ENCODE data around the gene GNG12. TPM values are rescaled to one million over a fixed set of nuclear protein-coding genes. Genes with fewer than 3 reads are reported as not detected.

GNG12 gene
- 69.9 and 102 TPM in 2 replicates for total RNA-seq (2021)
- Bru-seq, nascent RNA, result percentile 91 among the genes with signal in this experiment
- percentile 86 among the genes with signal in this experiment for BruChase-seq, experiment 1, labeled RNA remaining after a 2-hour chase
- BruChase-seq, experiment 2, labeled RNA remaining after a 6-hour chase, result percentile 91 among the genes with signal in this experiment
- long read RNA-seq, full-length matches to known transcripts, result 187 of 229 reads
- long read RNA-seq, partial matches to known transcripts, result 1 of 229 reads
- long read RNA-seq, other reads (novel, unspliced or antisense), result 41 of 229 reads

DNA sequence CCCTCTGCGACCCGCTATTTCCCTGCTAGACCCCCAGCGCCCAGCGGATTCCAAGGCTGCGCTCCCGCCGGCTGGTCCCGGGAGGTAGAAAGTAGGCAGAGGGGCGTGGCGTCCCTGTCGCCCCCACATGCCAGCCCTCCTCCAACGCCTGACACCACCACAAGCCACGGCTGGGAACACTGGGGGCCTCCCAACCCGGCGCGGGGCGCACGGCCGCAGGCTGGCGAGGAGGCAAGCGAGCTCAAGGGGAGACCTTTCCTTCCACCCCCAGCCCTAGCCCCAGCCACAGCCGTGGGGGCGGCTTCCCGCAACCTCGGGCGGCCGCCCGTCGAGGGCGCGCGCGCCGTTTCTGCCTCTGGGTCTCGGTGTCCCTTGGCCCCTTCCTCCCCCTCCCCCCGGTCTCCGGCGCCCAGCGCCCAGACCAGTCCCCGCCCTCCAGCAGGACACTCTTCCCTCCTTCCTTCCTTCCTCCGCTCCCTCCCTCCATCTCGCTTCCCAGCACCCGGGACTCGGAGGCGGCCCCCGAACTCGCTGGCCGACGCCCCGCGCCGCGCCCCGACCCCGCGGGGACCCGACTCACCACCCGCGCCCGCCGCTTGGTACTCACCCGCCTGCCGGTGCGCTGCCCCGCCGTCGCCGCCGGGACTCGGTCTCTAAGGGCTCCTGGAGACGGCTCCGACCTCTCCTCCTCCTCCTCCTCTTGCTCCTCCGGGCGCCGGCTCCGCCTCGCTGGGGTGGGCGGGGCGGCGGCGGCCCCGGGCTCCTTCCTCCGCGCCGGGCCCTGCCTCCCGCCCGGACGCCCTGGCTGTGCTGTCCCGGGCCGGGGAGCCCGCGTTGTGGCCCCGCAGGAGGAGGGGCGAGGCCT is at the start of gene GNG12:
Gene GNG12 (minus strand): TSS at position 731 of the 865 bp plus-strand sequence. CDS start 125,781 bp downstream, outside the sequence.
- DNase-seq, result peak; percentile 67 to 85
- Histone ChIP-seq H3K4me3 (peak within 1 kb of the TSS; percentile 92), H3K27me3 (ENCODE audit: insufficient read depth, low read depth) (no peaks in the 10 kb centered on the region), H3F3A (ENCODE audit: insufficient read depth, low read depth) (peaks cover 11% of the 10 kb centered on the region), H3K27ac (peak within 1 kb of the TSS; percentile 82), H3K36me3 (ENCODE audit: low read depth) (0 out of 2 replicates have a peak, but pooled peaks cover 6% of the 10 kb centered on the region), H3K79me2 (ENCODE audit: low read depth) (peaks cover 49% of the 10 kb centered on the region), H3K9me2 (ENCODE audit: insufficient read depth) (no peaks in the 10 kb centered on the region), H3K9me3 (ENCODE audit: insufficient read depth, low read depth) (no peaks in the 10 kb centered on the region), H4K20me1 (ENCODE audit: insufficient read depth) (no peaks in the 10 kb centered on the region), H3K4me1 (replicated peaks; ENCODE audit: insufficient read depth) (peaks cover 20% of the 10 kb centered on the region), H3K4me2 (peak within 1 kb of the TSS; percentile 86), H2AFZ (peak within 1 kb of the TSS; percentile 92)
- intact Hi-C loops (cut with micrococcal nuclease; ENCODE audit: unreplicated experiment), result loop anchor here (1.0 to 10.0 kb wide), 8 partner anchors 14 to 552 kb away; partner anchors contain the start of gene SERBP1
- ChIA-PET CTCF (interaction anchor here (0.5 to 2.1 kb wide), 2 partner anchors 11 to 66 kb away, joined by 3 to 39 read pairs; no protein-coding TSS in a partner anchor), POLR2A (ENCODE audit: unreplicated experiment) (interaction anchor here (0.6 kb wide), 1 partner anchor 668 kb away, joined by 3 read pairs; no protein-coding TSS in a partner anchor)
- BruUV-seq (replicated peaks), result no TSS peak
- TF ChIP-seq EZH2 (IDR thresholded peaks at IDR 0.05; ENCODE audit: low read depth), result no peak
- TF ChIP-seq, protein P1, sequence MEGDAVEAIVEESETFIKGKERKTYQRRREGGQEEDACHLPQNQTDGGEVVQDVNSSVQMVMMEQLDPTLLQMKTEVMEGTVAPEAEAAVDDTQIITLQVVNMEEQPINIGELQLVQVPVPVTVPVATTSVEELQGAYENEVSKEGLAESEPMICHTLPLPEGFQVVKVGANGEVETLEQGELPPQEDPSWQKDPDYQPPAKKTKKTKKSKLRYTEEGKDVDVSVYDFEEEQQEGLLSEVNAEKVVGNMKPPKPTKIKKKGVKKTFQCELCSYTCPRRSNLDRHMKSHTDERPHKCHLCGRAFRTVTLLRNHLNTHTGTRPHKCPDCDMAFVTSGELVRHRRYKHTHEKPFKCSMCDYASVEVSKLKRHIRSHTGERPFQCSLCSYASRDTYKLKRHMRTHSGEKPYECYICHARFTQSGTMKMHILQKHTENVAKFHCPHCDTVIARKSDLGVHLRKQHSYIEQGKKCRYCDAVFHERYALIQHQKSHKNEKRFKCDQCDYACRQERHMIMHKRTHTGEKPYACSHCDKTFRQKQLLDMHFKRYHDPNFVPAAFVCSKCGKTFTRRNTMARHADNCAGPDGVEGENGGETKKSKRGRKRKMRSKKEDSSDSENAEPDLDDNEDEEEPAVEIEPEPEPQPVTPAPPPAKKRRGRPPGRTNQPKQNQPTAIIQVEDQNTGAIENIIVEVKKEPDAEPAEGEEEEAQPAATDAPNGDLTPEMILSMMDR (conservative IDR thresholded peaks at IDR 0.05), result no peak

DNA sequence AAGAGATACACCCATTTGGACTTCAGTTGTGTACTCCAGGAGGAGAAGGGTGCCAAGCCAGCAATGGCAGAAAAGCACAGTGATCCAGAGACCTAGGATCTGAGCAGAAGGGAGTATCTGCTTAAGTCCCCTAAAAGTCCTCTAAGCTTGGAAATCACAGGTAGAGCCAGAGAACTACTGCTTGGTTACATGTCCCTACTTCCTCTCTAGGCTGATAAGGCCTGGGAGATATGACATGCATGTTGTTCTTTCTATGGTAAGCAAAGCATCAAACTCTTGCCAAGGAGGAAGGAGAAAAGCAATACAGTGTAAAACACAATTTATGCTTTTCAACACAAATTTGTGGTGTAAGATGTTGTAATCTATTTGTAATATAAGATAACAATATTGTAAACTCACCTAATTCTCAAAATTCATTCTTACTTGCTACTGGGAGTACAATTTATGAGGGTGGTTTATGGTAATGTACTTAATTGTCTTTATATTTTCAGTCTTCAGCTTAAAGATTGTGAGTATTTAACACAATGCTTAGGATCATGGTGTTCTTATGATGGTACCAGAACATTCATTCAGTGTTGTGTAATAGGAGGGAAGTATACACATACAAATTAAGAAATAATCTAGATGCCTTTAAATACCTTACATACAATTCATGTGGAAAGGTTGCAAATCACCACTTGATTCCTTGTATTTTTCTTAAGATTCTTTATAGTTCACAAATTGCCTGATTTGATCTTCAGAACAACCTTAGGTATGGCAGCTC is 49.1 kb upstream of the GNG12 start:
- Histone ChIP-seq H3K4me3 (no peak overlapping the region), H2AFZ (no peak overlapping the region), H4K20me1 (ENCODE audit: insufficient read depth) (no peaks in the 10 kb centered on the region), H3K9me3 (ENCODE audit: insufficient read depth, low read depth) (0 out of 2 replicates have a peak, but pooled peaks cover 4% of the 10 kb centered on the region), H3K79me2 (ENCODE audit: low read depth) (no peaks in the 10 kb centered on the region), H3F3A (ENCODE audit: insufficient read depth, low read depth) (peaks cover 13% of the 10 kb centered on the region), H3K9me2 (ENCODE audit: insufficient read depth) (no peaks in the 10 kb centered on the region), H3K36me3 (ENCODE audit: low read depth) (no peaks in the 10 kb centered on the region), H3K27ac (no peak overlapping the region), H3K4me1 (replicated peaks; ENCODE audit: insufficient read depth) (peaks cover 9% of the 10 kb centered on the region; the same call in 1 of the 2 replicates), H3K4me2 (no peak overlapping the region), H3K27me3 (ENCODE audit: insufficient read depth, low read depth) (no peaks in the 10 kb centered on the region)
- intact Hi-C loops (cut with micrococcal nuclease; ENCODE audit: unreplicated experiment), result no loop called here
- DNase-seq, result no peak
- TF ChIP-seq, protein P1 (conservative IDR thresholded peaks at IDR 0.05), result no peak
- TF ChIP-seq EZH2 (IDR thresholded peaks at IDR 0.05; ENCODE audit: low read depth), result no peak
- no TSS peak for BruUV-seq (replicated peaks)
- POLR2A ChIA-PET (ENCODE audit: unreplicated experiment), result no interaction called here
- CTCF ChIA-PET, result no interaction called here

All from PC-9 (cell line).